Measurements from ENCODE around the gene ARMH1. TPM values are rescaled to one million over a fixed set of nuclear protein-coding genes. Genes with fewer than 3 reads are reported as not detected.

Gene ARMH1
- 1 to 10 TPM; 1.0 to 1.6 TPM for total RNA-seq
- long read RNA-seq, donor 1, result 0 reads
- long read RNA-seq, donor 2, result 0 reads

DNA sequence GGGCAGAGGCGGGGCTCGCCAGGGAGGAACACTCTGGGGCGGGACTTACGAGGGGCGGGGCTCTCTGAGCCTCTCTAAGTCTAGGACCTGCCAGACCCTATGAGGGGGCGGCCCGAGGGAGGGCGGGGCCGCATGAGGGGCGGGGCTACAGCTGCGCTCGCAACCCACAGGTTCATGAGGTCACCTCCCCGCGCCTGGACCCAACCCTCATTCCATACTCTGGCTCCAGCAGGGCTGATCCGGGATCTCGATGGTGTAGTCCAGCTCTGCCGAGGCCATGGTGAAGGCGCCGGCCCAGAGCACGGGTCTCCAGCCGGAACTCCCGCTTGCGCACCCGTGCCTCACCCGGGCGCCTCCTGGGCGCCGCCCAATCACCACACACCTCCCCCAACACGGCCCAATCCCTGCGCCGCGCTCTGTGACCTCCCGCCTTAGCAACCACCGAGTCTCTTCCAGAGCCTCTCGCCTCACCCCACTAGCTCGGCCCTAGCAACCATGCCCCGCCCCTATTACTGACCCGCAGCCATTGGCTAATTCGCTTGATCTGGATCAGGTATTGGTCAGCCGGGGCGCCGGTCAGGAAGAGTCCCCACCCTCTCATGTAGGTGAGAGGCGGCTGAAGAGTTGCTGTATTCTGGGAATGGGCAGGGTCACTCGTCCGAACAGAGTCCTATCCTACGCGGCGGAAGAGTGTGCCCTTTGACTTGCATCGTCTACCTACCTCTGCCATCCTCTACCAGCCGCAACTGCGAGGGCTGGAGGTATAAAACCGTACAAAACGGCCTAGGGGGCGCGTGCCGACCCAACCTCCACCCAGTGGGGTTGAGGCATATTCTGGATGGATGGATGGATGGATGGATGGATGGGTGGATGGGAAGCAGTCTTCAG lies at the start of gene ARMH1, which contains the start of gene TMEM53:
ARMH1 (plus strand) TSS at position 602 of the 888 bp plus-strand sequence. CDS start 14,984 bp downstream, outside the sequence.
TMEM53 (minus strand) TSS at position 369 of the 888 bp plus-strand sequence; CDS start at position 279, 90 bp downstream.
- intact Hi-C loops (cut with DNase I), result loop anchor here in 1 of 2 donors (5.0 kb wide), 1 partner anchor 1092 kb away; no protein-coding TSS in a partner anchor

DNA sequence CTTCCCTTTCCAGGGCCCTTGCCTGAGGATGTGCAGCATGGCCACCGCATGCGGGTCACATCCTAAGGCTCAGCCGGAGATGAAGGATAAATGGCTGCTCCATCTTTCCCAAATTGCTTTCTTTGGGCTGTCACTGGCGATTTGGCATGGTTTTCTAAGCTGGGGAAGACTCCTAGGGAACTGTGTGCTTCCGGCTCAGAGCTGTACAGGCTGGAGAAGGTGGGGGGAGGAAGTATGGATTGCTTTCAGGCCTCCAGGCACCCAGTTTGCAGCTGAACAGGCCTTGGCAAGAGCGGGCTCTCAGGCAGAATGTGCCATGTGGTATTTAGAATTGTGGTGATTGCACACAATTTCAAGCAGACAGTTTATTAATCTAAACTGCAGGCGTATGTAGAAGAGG lies 49.2 kb upstream of the ARMH1 start:
- no peak for DNase-seq (ENCODE audit: low spot score)
- intact Hi-C loops (cut with DNase I), result no loop called here

More for the DNA sequence above, at the start of gene ARMH1, which contains the start of gene TMEM53:
- DNase-seq (ENCODE audit: low spot score), result peak; percentile 100

DNA sequence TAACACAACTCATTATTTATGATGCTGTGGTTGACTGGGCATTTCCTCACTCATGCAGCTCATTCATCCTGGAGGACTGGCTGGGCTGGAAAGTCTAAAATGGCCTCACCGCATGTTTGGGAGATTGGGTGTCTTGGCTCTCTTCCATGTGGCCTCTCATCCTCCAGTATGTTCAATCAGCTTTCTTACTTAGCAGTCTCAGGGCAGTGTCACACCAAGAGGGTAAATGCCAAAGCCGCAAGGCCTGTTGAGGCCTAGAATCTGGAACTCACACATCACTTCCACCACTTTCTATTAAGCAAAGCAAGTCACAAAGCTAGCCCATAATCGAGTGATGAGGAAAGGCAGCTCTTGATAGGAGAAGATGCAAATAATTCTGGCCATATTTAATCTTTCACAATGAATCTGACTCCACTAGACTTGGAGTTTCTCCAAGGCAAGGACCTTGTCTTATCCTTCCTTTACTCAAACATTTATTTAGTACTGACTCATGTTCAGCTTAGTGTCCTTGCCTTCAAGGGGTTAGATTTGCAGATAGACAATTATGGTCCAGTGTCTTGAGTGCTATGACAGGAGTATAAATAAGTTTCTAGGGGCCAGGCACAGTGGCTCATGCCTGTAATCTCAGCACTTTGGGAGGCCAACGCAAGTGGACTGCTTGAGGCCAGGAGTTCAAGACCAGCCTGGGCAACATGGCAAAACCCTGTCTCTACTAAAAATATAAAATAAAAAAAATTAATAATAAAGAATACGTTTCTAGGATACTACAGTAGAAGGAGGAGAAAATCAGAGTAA lies 45.4 kb upstream of the ARMH1 start:
- intact Hi-C loops (cut with DNase I), result no loop called here
- DNase-seq (ENCODE audit: low spot score), result no peak

DNA sequence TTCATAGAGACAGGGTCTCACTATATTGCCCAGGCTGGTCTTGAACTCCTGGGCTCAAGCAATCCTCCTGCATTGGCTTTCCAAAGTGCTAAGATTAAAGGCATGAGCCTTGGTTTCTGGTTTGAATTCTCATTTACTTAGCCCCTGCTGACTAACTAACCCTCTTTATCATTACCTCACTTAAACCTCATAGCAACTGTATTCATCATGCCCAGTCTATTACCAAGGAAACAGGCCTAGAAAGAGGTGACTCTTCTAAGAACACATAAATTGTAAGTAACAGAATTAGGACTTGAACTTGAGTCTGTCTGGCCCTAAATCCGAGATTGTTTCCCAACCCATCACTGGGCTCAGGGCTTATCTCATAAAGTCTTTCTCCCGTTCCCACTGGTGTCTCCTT lies 44.4 kb upstream of the ARMH1 start:
- intact Hi-C loops (cut with DNase I), result no loop called here
- DNase-seq (ENCODE audit: low spot score), result no peak

DNA sequence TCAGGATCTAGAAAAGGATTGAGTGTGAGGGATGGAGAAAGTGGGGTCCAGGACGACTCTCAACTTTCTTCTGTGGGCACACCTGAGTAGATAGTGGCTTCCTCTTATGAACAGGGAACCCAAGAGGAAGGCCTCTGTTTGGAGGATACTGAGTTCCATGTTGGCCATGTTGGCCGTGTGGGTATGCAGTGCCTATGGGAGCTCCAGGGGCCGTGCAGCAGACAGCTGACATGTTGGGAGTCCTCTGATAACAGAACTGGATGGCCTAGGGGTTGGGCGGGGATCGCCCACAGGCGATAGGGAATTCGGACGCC lies 43.2 kb upstream of the ARMH1 start:
- intact Hi-C loops (cut with DNase I), result no loop called here
- no peak for DNase-seq (ENCODE audit: low spot score)

DNA sequence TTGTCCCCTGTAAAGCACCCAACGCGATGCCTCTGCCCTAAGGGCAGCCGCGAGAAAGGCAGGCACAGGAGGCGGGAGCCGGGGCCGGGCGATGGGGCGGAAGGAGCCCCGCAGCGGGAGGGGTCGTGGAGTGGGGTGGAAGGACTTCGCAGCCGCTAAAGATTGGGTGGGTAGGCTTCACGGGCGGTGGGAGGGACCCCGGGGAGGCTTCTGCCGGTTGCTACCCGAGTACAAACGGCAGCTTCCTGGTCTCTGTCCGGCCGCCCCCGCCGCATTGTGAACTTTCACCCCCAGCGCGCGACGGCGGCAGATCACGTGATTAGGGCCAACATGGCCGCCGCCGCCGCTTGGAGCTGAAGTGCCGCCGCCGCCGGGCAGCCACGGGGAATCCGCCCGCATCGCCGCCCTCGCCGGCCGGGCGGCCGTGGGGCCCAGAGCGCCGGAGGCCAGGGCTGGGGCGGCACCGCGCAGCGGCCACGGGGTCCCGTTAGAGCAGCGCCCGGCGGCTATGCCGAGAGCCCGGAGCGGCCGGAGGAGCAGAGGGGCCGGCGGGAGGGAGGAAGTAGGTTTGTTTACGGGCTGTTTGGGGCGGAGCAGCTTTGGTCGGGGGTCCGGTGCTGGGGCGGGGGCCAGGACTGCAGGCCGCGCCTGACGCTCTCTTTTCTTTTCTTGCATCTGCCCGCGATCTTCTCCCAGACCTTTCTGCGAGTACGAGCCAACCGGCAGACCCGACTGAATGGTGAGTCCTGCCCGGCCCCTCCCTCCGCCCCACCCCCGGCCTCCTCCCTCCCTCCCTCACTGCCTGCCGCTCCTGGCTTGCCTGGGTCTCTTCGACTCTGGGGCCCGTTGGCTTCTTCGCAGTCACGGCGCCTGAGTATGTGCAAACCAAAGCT lies 42.6 kb upstream of the ARMH1 start:
- DNase-seq (ENCODE audit: low spot score), result peak; percentile 98
- intact Hi-C loops (cut with DNase I), result no loop called here

DNA sequence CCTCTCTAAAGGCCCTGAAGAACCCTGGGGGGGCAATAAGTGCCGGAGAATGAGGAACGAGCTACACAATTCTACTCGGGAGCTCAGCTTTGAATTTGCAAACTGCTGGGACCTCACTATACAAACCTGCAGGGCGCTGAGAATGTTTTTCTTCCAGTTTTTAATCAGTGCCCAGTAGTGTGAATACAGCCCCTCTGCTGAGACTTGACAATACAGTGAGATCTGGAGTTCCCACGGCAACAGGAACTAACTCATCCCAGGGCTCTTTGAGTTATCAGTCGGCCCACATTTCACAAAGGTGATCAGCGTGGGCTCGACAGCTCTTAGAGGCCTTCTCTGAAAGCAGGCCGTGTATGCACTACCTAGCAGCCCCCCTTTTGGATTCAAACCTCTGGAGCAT lies 41.9 kb upstream of the ARMH1 start:
- peak; percentile 36 for DNase-seq (ENCODE audit: low spot score)
- intact Hi-C loops (cut with DNase I), result no loop called here

DNA sequence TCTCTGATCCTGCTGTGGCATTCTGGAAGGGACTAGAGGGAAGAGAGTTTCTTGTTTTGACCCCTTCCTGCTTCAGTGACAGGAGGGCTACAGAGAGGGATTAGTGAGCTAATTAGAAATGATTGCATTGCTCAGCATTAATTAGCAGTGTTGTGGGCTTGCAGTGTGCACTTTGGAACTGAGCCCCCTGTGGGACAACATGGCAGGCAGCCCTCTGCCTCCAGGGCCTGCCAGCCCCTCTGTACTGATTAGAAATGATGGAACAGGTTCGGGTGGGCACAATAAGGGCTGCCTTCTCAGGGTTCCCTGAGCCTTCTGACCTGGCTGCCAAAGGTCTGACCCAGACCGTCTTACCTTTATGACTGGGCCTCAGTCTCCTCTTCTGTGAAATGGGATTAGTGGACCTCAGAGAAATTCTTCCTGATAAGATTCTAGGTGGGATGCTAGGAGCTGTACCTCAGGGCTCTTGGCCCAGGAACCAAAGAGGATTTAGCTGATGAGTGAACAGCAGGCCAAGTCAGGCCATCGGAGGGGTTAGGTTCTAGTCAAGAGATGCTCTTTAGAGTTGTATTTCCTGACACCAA lies 39.8 kb upstream of the ARMH1 start:
- DNase-seq (ENCODE audit: low spot score), result peak; percentile 36
- intact Hi-C loops (cut with DNase I), result no loop called here

DNA sequence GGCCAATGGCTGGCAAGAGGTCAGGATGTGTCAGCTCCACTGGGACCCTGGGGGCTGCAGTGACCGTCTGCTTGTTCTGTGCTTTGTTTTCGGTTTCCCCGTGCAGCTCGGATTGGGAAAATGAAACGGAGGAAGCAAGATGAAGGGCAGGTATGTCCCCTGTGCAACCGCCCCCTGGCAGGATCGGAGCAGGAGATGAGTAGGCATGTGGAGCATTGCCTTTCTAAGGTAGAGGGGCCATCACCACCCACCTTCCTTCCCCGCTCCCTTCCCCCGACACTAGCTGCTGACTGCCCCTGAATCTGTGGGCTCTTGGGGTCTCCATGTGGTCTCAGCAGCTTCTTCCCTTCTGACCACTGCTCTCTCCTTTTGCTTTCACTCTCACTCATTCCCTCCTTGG lies 39.1 kb upstream of the ARMH1 start:
- DNase-seq (ENCODE audit: low spot score), result peak; percentile 59
- intact Hi-C loops (cut with DNase I), result no loop called here

DNA sequence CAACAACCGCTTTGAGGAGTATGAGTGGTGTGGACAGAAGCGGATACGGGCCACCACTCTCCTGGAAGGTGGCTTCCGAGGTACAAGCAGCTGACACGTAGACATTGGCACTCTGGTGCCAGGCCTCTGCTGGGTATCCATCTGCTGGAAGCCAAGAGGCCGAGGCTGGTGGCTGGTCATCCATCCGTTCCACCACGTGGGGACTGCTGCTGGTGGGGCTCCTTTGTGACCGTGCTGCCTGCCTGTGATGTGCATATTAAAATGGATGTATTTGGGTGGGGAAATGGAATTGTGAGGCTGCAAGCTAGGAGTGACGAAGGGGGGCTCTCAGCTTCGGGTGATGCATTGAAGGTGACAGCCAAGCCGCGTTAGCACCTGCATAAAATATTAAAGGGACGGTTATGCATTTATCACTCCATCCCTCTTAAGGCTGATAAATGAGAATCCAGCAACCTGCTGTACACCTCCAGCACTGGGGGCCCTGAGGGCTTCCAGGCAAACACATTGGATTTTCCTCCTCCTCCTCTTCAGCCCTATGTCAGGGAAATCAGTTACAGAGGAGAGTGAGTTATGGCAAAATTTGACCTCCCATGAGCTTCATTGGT lies 38.3 kb upstream of the ARMH1 start:
- peak; percentile 61 for DNase-seq (ENCODE audit: low spot score)
- intact Hi-C loops (cut with DNase I), result no loop called here

DNA sequence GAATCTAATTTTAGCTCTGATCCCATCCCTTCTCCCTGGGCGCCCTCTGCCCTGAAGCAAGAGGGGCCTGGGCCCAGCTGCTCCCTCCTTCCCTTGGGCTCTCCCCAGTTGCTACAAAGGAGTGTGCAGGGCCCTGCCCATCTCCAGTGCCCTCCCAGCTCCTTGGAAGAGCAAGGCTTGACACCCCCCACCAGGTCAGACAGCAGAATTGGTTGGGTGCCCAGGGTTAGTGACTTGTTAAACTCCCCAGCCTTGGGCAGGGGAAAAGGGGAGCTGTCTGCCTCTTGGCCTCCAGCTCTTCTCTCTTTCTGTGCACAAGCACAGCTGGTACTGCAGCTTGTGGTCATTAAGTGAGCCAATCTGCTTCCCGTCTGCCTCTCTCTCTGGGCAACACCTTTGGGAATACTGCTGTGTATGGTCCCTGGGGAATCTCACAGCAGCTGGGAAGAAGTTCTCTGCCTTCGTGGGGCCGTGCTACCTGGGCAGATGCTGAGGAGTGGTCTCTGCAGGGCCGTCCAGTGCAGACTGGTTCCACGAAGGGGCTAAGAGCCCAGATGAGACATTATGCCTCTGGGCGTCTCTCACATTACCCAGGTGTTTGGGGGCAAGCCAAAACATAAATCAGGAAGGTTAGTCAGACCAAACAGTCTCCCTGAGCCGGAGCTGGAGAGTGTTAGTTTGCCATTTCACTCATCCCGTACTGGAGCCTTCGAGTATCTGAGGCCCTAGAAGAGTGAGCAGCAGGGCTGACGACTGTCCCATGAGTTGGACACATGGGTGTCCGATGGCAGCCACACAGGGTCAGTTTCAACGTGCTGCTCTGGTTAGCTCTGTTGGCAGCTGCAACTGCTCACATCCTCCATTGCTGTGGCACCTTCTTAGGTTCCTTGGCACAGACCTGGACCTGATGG lies 37.6 kb upstream of the ARMH1 start:
- DNase-seq (ENCODE audit: low spot score), result peak; percentile 59
- intact Hi-C loops (cut with DNase I), result no loop called here

DNA sequence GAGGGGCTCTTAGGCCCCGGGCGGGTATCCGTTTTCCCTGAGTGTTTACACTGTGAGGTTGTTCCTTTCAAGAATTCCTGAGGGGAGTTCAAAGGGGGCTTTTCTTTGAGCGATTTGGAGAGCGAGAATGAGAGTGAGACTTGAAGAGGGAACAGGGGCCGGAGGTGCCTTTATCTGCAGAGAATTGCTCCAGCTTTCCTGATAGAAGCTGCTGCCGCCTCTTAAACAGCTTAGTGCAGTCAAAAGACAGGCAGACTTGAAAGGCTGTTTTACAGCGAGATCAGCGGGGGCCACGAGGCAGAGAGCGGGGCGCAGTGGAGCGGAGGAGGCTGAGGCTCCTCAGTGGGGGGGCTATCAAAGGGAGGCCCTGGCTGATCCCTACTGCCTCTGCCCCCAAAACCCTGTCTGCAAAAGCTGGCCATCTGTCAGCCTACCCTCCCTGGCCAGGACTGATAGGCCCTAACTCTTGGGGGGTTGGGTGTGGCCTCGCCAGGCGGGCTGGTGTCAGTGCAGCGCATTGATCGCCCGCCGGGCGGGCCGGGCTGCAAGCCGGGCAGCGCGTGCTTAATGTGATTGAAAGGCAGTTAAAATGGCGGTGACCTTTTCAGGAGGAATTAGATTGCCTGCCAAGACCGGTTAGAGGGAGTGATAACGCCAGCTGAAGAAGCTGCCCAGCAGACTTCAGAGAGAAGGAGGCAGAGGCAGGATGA lies 36.7 kb upstream of the ARMH1 start:
- intact Hi-C loops (cut with DNase I), result no loop called here
- DNase-seq (ENCODE audit: low spot score), result peak; percentile 74

DNA sequence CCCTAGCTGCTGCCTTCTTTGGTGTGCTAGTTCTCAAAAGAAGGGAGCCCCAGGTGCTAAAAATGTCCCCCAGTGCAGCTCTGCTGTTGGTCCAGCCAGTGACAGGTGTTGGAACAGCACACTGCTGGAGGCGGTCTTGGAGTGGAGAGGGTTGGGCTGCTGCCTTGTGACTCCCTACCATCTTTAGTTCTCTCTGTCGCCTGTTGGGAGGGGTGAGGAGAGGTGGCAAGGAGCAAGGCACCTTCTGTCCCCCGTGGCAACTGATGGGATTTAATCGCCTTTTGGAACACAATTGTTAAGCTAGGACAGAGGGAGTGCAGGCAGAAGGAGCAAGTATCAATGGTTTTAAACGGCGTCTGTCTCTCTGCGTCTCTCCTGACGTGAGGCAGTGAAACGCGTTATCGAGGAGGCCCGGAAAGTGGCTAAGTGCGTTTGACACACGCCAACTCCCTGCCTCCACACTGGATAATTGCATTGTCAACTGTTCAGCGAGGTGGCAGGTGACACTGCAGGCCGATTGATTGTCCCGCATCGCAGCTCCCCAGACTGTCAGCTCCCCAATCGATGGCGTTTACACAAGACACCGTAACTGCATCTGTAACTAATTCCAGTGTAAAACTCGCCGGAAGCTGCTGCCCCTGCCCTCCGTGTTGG lies 34.2 kb upstream of the ARMH1 start:
- intact Hi-C loops (cut with DNase I), result no loop called here

DNA sequence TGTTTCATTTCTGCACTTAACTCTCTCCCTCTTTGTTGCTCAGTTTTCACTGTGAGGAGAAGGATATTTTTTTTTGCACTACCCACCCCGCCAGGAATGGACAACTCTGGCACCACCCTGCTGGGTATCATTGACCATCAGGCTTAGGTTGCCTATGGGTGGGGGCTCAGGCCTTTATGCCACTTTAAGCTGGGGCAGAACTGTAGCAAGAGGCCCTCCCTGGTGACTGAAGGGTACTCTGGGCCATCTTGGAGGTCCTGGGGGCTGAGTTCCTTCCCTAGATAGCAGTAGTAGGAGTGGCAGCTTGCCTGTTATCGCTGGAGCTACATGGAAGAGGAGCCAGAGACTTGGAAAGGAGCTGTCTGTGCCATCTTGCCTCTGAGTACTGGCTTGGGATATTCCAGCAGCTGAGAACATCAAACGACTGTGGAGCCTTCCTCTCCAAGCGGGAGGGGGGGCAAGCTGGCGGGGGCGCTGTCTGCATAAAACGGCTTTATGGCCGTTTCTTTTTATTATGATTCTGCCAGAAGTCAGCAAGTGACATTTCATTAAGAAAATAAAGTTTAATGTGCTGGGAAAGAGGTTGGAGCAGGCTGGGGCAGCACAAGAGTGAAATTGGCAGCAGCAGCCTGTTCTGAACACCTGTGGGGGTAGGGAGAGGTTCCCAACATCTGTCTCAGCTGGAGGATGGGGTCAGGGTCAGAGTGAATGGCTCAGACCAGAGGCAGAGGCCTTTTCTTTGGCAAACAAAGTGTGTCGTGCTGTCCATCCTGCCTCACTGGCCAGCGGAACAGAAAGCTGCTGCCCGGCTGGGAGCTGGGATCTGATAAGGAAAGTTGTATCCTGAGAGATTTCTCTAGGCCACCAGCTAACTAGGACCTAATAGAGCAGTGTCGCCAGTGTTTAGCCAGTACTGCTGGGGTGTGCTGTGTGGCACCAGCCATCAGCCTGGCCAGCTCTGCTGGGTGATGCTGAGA lies 33.1 kb upstream of the ARMH1 start:
- DNase-seq (ENCODE audit: low spot score), result peak; percentile 62

More for the DNA sequence above, 34.2 kb upstream of the ARMH1 start:
- peak; percentile 55 for DNase-seq (ENCODE audit: low spot score)

DNA sequence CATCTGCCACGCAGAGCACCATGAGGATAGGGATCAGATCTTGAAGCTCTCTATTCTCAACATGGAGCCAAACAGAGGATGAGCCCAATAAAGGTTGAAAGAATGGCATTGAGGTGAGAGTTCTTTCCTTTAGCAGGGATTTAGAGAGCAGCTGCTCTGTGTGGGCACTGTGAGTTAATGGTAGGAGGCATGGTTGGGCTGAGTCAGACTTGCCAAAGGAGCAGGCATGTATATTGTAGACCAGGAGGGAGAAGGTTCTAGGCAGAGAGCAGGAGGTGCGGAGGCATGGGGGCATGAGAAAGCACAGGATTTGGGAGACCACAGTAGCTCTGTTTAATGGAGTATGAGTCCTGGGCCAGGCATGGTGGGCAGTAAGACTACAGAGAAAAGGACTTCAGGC lies 32.3 kb upstream of the ARMH1 start:
- intact Hi-C loops (cut with DNase I), result no loop called here
- no peak for DNase-seq (ENCODE audit: low spot score)

More for the DNA sequence above, 33.1 kb upstream of the ARMH1 start:
- intact Hi-C loops (cut with DNase I), result no loop called here

Measured in posterior vena cava (tissue), 2 donors.